Nephron (organoid): ENCODE data around the gene CCDC82.

Source experiments
- H3K27ac Mint-ChIP-seq, 3 experiments: 2 replicates each; pipeline ENCODE4 v1.8.0; 2020; ENCODE audit warnings: mixed read lengths in 3 of 3, mild to moderate bottlenecking in 2 of 3, moderate library complexity in 1 of 3
- H3K27me3 Mint-ChIP-seq: 2 replicates; pipeline ENCODE4 v1.8.0; 2021; ENCODE audit warnings: low read depth, mild to moderate bottlenecking, moderate library complexity, mixed read lengths
- H3K36me3 Mint-ChIP-seq: 2 replicates; pipeline ENCODE4 v1.8.0; 2020; ENCODE audit warnings: low read depth, mixed read lengths
- H3K4me1 Mint-ChIP-seq: 2 replicates; pipeline ENCODE4 v1.8.0; 2020; ENCODE audit warnings: mixed read lengths
- H3K4me3 Mint-ChIP-seq, 3 experiments: 2 replicates each; pipeline ENCODE4 v1.8.0; 2020; ENCODE audit warnings: mild to moderate bottlenecking in 3 of 3, mixed read lengths in 3 of 3, moderate library complexity in 2 of 3
- H3K9me3 Mint-ChIP-seq: 2 replicates; pipeline ENCODE4 v1.8.0; 2020; ENCODE audit warnings: mixed read lengths
- TF ChIP-seq, protein P1 (sequence below), 3 experiments: fragments of 200-600 bp; sonication (generic); IDR thresholded peaks; one replicate each; pipeline ENCODE4 v1.5.0; 2021; ENCODE audit warnings: antibody characterized with exemption in 3 of 3; ENCODE audit not compliant: unreplicated experiment in 3 of 3

Gene CCDC82

DNA sequence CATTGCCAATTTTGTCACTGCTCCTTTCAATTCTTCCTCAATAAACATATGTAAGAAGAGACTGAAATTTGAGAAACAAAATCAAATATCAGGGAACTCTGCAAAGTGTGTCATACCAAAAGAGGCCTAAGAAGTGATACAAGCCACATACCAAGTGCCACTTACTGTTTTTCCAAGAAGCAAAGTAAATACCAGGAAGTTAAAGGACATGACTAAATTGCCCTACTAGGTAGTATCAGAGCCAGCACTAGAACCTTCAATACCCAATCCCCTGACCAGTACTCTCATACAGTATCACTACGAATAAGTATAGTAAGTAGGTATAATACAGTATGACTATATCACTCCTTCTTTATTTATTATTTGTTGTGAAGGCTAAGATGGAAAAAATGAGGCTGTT is 60.3 kb downstream of the CCDC82 start:
- no peak overlapping the region for H3K4me3 Mint-ChIP-seq
- peaks cover 69% of the 10 kb centered on the region for H3K4me1 Mint-ChIP-seq
- H3K27ac Mint-ChIP-seq = peak overlapping the region; percentile 51 to 82 (median 73)
- H3K9me3 Mint-ChIP-seq = no peaks in the 10 kb centered on the region
- no peaks in the 10 kb centered on the region for H3K27me3 Mint-ChIP-seq
- TF ChIP-seq, protein P1, sequence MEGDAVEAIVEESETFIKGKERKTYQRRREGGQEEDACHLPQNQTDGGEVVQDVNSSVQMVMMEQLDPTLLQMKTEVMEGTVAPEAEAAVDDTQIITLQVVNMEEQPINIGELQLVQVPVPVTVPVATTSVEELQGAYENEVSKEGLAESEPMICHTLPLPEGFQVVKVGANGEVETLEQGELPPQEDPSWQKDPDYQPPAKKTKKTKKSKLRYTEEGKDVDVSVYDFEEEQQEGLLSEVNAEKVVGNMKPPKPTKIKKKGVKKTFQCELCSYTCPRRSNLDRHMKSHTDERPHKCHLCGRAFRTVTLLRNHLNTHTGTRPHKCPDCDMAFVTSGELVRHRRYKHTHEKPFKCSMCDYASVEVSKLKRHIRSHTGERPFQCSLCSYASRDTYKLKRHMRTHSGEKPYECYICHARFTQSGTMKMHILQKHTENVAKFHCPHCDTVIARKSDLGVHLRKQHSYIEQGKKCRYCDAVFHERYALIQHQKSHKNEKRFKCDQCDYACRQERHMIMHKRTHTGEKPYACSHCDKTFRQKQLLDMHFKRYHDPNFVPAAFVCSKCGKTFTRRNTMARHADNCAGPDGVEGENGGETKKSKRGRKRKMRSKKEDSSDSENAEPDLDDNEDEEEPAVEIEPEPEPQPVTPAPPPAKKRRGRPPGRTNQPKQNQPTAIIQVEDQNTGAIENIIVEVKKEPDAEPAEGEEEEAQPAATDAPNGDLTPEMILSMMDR (IDR thresholded peaks at IDR 0.05; ENCODE audit: unreplicated experiment in 3 of 3) = no peak
- H3K36me3 Mint-ChIP-seq = peaks cover 7% of the 10 kb centered on the region

DNA sequence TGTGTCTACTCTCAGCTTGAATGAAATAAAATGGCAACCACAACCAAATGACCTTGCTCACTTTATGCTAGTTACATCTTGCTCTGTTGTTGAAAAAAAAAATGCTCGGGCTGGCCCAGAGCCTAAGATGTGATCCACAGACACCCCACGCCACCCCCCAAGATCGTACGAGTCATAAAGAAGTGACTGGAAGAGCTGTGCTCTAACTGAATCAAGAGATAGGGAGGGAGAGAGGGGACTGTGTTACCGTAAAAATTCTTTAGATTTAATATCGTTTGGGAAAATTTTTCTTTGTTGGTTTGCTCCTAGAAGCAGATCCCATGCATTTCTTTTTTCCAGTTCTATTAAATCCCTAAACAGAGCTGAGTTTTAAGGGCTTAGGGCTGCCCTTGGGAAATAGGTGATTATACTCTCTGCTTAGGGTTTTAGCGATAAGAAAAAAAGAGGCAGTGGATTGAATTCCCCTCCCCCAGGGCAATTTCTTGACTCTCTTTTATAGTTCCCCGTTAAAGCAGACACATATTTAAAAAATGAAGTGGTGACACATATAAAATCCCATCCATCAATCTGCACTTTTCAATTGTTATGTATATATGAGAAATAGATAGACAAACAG is 61.2 kb downstream of the CCDC82 start:
- Mint-ChIP-seq H3K4me3 (peak overlapping the region in 1 of 3 experiments; percentile 38), H3K27me3 (no peaks in the 10 kb centered on the region), H3K4me1 (peaks cover 74% of the 10 kb centered on the region), H3K9me3 (no peaks in the 10 kb centered on the region), H3K36me3 (peaks cover 15% of the 10 kb centered on the region), H3K27ac (peak overlapping the region; percentile 51 to 82 (median 73))
- TF ChIP-seq, protein P1 (IDR thresholded peaks at IDR 0.05; ENCODE audit: unreplicated experiment in 3 of 3) = no peak

DNA sequence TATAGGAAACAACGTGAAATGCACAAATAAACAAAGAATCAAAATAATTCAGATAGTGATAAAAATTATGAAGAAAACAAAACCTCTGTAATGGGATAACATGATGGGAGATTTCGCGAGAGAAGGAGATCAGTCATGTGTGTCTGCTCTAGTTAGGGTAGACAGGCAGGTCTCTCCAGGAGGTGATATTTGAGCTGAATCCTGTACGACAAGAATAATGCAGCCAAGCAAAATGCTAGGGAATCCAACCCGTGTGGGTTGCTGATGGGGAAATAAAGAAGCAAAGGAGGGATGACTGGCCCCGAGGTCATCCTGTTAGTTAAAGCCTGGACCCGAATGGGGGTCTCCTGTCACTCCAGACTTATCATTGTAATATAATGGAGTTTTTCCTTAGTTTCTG is 62.8 kb downstream of the CCDC82 start:
- Mint-ChIP-seq H3K4me1 (peaks cover 67% of the 10 kb centered on the region), H3K9me3 (no peaks in the 10 kb centered on the region), H3K36me3 (peaks cover 23% of the 10 kb centered on the region), H3K27me3 (no peaks in the 10 kb centered on the region), H3K27ac (peak overlapping the region; percentile 9 to 64 (median 50)), H3K4me3 (no peak overlapping the region)
- TF ChIP-seq, protein P1 (IDR thresholded peaks at IDR 0.05; ENCODE audit: unreplicated experiment in 3 of 3) = no peak

DNA sequence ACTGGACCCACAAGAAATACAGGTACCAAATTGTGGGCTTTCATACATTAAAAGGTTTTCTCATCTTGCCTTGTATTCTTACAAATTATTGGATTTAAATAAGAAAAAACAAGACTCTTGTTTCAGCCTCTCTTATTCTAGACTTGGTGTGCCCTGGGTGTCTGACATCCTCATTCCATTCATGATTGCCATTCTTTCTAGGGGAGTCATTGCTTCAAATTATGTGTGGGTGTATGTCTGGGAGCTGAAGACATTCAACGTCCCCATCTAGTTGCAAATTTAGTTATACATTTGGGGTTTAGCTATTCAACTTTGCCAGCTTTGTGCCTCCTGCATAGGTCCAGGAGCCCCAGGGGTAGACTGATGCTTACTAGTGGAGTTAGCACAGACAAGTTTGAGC is 64.8 kb downstream of the CCDC82 start:
- Mint-ChIP-seq H3K4me1 (peaks cover 76% of the 10 kb centered on the region), H3K9me3 (no peaks in the 10 kb centered on the region), H3K27ac (peak overlapping the region; percentile 78 to 86 (median 82)), H3K27me3 (no peaks in the 10 kb centered on the region), H3K36me3 (peaks cover 24% of the 10 kb centered on the region), H3K4me3 (no peak overlapping the region)
- TF ChIP-seq, protein P1 (IDR thresholded peaks at IDR 0.05; ENCODE audit: unreplicated experiment in 3 of 3) = no peak

DNA sequence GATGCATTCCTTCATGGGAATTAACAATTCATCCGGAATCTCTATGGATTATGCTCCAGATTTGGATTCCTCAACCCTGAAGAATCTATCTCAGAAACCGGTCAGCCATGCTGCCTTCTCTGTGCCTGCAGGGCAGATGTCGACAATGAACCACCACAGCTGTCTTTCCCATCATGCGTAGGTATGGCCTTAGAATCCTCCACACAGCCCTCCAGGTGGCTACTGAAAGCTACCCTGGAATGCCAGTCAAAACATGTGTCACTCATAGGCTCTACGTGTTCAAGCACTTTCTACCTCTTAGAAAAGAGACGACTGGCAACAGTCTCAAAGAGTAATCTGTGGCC is 66.1 kb downstream of the CCDC82 start:
- Mint-ChIP-seq H3K27me3 (no peaks in the 10 kb centered on the region), H3K36me3 (peaks cover 24% of the 10 kb centered on the region), H3K4me3 (no peak overlapping the region), H3K4me1 (peaks cover 72% of the 10 kb centered on the region), H3K27ac (peak overlapping the region in 2 of 3 experiments; percentile 34 to 60), H3K9me3 (no peaks in the 10 kb centered on the region)
- TF ChIP-seq, protein P1 (IDR thresholded peaks at IDR 0.05; ENCODE audit: unreplicated experiment in 3 of 3) = no peak
